NCI-H2227 (cell line): Measurements from ENCODE around the gene RNF32.
"Not testable (repeated sequence)": the region's sequence is repeated elsewhere in the genome, so short reads cannot be mapped to it uniquely, and the experiment has no call there.

Experiments used
- DNase-seq: peaks from one replicate; lab custom pipeline; 2025; ENCODE audit not compliant: unreplicated experiment; lab: John Stamatoyannopoulos, UW

Gene RNF32

DNA sequence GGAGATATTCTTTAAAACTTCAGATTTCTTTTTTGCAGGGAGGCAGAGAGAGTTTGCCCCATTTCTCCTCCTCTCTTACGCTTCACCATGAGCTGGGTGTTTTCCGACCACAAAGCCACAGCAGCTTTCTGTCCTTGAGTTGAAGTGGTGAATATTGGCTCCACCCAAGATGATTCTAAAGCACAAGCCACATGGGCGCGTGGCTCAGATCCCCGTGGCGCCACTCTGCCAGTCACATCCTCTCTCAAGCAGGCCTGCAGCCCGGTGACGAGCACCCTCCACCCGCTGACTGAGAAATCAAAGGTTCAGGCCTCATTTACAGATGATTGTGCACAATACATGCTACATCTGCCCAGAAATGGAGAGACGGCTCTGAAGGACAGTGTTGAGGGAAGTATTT, 27.6 kb upstream of the RNF32 start:
- no peak for DNase-seq

DNA sequence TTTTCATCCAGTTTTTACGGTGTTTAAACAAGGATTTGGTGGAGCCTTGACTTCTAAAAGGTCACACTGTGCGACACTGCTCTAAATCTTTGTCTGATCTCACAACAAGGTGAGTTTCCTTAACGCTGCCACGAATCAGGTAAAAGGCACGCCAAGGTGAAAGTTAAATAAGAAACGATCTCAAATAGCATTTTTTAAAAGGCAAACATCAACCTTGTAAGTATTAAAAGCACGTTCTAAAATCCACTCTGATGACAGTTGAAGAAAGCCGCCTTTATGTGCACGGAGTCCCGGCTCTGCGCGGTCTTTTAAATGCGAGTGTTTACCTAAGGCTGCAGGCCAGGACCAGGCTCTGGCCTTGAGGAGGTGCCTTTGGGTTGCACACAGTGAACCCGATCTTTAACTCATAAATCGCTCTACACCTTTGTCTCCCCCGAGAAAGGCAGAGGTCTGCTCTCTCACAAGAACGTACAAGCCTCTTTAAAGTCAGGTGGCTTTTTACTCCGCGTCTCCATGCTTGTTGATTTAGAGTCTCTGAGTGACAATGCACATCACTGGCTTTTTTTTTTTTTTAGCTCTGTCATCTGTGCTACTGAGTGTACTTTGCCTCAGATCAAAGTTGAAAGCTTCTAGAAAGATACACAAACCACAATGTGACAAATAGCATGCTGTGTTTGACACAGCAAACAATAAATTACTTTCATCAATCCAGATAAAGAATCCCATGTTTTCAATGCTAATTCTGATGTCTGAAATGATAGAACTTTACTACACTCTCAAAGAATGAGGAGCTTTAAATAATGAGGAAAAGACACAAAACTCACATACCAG, 25.9 kb upstream of the RNF32 start:
- DNase-seq, result no peak

DNA sequence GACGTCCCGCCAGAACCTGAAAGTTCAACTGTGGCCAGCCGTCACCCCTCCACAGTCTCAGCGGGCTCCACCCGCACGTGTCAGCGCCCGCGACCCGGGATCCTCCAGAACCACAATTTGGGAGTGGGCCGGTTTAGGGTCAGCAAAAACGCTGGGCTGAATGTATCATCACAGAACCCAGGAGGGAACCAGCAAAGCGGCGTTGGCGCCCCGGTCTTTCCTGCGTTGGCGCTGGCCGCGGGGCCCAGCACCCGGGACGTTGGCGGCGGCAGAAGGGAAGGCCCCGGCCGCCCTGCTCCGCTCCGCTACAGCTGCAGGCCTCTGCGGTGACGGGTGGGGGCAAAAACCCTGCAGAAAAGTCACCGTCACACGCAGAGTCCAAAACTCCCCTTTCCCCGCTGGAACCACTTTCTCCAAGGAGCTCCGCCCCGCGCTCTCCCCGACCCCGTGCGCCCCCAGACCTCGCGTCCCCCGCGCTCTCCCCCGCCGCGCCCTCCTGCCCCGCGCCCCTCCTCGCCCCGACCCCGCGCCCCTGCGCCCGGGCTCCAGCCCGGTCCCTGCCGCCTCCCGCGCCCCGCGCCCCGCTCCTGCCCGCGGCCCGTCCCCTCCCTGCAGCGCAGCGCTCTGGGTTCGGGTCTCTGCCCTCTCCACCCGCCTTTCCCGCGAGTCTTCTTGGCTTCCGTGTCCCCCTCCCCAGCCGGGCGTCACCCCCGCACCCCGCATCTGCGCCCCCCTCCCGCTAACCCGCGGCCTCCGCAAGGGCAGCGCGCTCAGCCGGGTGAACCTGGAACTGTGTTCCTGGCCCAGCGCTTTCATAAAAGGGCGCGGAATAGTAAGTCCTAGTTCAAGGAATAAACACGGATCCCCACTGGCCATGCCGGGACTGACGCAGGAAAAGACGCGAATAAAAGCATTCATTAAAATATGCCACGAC, 24.0 kb upstream of the RNF32 start:
- no peak for DNase-seq

DNA sequence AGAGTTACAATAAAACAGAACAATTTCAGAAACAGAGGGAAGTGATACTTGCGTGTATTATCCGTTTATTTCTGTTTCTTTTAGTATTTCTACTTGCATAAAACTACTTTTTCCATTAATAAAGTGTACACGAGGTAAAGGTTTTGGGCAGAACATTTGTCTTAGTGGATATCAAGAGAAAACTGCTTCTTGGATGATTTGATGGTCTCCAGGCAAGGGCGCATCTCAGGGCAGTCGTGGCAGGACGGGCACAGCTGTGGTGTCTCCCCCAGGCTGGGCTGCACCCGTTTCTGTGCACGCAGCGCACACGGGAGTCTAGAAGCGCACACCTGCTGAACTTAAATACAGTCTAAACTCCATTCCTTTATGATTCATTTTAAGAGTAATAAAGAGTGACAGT, 23.4 kb upstream of the RNF32 start:
- no peak for DNase-seq

DNA sequence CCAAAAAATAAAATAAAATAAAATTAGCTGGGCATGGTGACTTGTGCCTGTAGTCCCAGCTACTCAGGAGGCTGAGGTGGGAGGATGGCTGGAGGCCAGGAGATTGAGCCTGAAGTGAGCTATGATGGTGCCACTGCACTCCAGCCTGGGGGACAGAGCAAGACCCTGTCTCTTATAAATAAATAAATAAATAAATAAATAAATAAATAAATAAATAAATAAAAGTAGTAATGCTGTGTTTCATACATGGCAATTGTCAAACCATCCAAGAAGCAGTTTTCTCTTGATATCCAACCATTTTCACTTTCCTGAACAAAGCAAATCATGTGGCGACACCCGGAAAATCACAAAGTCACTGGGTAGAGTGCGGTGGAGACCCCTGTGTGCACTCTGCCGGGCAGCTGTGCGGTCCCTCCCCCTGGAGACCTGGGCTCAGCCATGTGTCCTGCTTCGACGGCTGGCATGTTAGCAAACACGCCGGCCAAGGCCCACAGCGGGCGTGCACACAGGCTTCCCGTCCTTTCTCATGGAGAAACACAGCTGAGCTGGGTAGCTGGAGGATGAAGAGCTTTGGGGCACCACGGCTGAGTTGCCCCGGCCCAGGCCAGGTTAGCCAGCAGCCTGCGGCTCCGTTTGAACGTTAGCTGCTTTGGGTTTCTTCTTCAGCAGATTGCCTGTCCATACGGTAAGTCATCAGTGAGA, 22.3 kb upstream of the RNF32 start:
- no peak for DNase-seq

DNA sequence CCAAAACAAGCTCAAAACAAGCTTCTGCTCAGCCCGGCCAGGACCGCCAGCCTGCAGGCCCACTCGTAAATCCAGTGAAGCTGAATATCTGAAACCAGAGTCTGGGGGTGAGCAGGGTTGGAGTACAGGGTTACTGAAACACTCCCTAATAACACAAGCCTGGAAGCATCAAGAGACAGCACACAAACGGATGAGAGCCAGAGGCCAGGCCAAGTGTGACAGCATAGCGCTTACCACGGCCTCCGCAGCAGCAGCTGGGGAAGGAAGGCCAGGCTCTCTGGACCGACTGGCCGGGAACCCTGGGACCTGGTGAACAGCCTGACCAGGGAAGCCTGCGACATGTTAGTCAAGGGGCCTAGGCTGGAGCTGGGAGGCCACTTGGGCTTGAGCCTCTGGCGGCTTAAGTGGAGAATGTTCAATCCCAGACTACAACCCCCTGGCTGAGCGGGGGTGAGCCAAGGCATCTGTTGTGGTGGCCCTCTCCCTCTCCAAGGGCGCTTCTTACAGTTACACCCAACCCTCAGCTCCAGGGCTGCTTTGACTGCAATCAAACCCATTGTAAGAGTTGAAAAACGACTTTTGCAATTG, 21.7 kb upstream of the RNF32 start:
- DNase-seq, result no peak

DNA sequence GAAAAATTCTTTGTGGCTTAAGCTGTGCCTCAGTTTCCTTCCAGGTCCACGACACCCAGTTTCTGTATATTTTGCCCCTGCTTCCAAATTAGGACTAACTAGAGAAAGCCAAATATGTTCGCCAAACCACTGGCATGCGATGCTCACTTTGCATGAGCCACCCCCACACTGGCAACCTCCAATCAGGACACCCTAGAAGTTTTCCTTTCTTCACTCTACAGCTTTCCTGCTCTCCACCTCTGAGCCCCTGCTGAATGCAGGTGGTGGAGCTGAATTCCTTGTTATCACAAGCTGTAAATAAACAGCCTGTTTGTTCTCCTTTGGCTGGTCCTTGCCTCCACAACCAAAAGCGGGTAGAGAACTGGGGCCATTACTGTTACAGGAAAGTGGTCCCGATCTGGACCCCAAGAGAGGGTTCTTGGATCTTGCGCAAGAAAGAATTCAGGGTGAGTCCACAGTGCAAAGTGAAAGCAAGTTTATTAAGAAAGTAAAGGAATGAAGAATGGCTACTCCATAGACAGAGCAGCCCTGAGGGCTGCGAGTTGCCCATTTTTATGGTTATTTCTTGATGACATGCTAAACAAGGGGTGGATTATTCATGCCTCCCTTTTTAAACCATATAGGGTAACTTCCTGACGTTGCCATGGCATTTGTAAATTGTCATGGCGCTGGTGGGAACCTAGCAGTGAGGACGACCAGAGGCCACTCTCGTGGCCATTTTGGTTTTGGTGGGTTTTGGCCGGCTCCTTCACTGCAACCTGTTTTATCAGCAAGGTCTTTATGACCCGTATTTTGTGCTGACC, 20.9 kb upstream of the RNF32 start:
- not testable (repeated sequence) for DNase-seq

DNA sequence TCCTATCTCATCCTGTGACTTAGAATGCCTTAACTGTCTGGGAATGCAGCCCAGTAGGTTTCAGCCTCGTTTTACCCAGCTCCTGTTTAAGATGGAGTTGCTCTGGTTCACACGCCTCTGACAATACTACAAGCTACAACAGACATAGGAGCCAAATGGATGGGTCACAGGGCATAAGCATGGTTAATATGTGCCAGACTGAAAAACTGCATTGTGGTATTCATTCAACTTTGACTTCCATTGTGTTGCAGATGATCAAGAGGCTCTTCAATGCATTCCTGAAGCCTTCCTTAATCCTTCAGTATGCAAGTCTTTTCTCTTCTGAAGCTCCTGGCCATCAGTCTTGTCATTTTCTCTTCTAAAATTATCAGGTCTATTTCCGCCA, 20.3 kb upstream of the RNF32 start:
- no peak for DNase-seq

DNA sequence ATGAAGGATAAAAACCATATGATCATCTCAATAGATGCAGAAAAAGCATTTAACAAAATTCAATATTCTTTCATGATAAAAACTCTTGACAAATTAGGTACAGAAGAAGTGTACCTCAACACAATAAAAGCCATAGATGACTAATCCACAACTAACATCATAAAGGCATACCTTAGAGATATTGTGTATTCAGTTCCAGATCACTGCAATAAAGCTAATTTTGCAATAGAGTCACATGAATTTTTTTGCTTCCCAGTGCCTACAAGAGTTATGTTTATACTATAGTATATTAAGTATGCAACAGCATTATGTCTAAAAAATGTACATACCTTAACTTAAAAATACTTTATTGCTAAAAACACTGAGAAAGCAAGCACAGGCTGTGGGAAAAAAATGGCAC, 18.9 kb upstream of the RNF32 start:
- no peak for DNase-seq

DNA sequence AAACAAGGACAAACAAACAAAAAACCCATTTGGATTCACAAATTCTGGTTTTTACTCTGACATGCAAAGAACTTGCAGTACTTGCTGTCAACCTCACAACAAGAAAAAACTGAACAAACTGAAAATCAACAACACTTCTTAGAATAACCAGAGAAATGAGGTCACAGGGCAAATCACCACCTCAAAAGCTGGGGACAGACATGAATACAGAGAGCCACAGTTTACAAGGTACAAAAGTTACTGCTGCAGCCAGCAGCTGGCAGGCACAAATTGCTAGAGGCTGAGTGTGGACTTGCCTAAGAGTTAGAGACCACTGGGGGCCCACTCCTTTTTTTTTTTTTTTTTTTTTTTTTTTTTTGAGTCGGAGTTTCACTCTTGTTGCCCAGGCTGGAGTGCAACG, 15.0 kb upstream of the RNF32 start:
- no peak for DNase-seq

DNA sequence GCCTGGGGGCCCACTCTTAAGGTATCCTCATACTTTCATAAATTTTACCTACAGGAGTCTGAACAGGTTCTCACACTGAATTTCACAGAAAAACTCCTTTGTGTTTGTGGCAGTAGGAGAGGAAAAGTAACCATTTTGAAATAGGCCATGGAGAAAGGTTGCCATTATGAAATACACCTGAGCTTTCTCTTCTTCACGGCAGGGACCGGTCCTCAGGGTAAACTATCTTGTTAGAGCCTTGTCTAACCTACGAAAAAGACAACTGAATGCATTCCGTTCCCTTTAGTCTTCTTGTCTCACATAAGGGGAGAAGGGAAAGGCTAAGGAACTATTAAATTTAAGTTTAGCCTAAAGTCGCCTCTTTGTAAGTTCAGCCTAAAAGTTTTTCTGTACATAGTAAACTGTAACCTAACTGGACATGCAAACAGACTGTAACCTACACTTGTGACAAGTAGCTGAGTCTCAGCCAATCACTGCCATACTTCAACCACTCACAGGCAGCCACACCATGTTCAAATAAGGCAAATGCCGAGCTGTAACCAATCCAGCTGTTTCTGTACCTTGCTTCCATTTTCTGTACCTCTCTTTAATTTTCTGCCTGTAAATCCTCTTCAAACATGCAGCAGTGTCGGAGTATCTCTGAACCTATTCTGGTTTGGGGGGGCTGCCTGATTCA, 14.2 kb upstream of the RNF32 start:
- no peak for DNase-seq

DNA sequence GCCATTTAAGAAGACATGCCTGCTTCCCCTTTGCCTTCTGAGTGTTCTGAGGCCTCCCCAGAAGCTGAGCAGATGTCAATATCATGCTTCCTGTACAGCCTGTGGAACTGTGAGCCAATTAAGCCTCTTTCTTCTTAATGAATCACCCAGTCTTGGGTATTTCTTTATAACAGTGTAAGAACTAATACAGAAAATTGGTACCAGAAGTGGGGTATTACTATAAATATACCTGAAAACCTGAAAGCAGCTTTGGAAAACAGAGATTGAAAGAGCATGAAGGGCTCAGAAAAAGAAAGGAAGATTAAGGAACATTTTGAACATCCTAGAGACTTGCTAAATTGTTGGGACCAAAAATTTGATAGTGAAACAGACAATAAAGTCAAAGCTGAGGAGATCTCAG, 12.0 kb upstream of the RNF32 start:
- no peak for DNase-seq

DNA sequence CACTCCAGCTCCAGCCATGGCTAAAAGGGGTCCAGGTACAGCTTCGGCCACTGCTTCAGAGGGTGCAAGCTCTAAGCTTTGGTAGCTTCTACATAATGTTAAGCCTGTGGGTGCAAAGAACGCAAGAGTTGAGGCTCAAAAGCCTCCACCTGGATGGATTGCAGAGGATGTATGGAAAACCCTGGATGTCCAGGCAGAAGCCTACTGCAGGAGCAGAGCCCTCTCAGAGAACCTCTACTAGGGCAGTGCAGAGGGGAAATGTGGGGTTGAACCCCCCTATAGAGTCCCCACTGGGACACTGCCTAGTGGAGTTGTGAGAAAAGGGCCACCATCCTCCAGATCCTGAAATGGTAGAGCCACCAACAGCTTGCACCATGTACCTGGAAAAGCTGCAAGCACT, 10.7 kb upstream of the RNF32 start:
- no peak for DNase-seq

DNA sequence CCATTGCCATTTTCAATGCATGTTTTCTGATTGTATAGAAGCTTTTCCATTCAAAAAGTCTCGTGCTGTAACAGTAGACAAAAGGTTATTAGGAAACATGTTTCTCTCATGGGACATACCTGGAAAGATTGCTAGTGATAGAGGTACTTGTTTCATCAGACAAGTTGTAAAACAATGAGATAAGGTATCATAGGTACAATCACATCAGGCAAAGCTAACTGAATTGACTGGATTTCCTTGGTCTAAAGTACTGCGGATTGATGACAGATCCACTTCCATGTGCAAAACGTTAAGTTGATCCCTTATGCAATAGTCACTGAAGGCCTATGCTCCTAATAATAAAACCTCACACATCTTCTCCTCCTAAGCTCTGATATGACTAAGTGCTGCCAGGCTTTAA, 6.5 kb upstream of the RNF32 start:
- no peak for DNase-seq

DNA sequence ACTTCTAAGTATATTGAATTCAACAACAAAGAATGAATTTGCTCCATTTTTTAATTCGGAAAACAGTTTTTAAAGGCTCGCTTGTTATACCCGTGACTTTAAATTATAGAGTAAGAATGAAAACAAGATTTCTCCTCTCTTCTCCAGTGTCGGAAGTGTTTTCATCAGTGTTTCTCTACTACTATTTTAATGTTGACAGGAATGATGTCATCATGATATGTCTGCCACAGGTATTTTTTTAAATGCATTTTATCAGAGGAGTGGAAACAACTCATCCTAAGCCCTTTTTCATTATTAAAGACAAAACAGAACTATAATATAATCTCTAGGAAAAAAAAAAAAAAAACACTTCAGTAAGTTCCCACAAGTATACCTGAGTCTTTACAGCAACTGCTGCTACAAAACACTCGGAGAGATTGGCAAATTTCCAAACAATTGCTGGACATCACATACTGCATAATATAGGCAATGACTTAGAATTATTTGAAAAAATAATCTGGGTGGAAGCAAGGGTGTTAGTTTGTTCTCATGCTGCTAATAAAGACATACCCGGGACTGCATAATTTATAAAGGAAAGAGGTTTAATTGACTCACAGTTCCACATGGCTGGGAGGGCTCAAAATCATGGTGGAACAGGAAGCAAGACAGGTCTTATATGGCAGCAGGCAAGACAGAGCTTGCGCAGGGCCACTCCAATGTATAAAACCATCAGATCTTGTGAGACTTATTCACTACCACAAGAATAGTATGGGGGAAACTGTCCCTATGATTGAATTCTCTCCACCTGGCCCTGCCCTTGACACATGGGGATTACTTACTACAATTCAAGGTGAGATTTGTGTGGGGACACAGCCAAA, 4.8 kb upstream of the RNF32 start:
- DNase-seq, result no peak

DNA sequence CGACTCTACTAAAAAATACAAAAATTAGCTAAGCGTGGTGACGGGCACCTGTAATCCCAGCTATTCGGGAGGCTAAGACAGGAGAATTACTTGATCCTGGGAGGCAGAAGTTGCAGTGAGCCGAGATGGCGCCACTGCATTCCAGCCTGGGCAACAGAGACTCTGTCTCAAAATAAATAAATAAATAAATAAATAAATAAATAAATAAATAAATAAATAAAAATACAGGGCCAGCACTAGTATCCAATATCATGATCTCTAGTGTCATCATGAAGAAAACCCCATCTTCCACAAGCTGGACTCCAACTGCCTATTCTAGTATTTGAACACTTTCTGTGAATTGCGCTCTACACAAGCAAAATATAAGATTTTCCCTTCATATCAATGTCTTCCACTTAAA, 3.5 kb upstream of the RNF32 start:
- not testable (repeated sequence) for DNase-seq

DNA sequence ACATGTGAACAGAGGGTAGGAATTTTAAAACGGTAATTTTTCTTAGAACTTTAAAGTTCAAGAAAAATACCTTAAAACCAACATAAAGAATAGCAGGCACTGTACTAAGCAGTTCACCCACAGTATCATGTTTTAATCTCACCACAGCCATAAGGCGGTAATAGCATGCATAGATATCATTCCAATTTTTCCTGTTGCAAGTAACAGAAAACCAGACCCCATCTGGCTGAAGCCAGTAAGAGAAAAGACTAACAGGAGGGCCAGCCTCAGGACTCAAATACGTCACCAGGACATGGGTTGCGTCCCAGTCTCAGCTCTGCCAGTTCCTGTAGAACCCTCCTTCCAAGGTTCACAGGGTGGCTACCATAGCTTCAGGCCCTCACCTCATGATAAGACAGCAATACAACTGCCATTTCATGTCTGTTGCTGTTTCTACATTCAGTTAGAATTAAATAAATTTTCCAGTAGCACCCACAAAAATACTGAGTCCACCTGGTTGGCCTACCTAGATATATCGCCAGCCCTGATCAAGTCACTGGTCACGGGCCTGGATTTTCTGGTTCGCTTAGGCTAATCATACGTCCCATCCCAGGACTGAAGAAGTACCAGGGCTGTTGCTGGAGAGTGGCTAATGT, 2.0 kb upstream of the RNF32 start:
- no peak for DNase-seq

DNA sequence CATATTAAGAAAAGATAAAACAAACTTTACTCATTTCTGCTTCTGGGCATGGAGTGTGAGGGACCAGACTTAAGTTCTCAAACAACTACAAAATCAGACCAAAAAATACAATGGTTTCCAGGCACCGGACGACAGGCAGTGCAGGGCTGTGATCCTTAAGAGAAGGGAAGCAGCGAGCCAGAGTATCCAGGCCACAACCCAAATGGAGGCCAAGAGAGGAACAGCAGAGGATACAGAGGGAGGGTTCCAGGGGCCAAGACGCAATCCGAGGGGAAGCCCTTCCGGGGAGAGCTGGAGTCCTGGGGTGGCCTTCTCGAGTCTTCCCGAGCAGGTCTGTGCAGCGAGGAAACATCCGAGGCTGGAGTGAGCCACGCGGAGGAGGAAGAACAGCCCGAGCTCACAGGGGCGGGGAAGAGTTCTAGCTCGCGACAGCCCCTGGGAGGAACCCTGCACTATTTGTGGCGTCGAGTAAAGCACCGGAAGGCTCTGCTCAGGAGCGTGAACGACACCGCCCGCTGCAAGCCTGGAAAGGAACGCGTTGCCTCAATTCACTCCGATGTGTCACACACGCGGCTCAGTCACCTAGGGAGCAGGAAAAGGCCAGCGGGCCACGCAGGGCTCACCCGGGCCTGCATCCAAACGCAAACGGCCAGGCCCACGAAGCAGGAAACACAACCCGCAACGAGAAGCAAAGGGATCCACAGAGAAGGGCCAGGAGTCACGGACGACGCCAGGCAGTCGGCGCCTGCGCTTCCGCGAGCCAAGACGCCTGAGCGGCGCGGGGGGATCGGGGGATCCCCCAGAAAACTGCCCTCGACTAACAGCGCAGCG, 933 bp upstream of the RNF32 start:
- DNase-seq, result no peak
